ENCODE results near the gene GLB1L3.

- TF ChIP-seq, protein P1, sequence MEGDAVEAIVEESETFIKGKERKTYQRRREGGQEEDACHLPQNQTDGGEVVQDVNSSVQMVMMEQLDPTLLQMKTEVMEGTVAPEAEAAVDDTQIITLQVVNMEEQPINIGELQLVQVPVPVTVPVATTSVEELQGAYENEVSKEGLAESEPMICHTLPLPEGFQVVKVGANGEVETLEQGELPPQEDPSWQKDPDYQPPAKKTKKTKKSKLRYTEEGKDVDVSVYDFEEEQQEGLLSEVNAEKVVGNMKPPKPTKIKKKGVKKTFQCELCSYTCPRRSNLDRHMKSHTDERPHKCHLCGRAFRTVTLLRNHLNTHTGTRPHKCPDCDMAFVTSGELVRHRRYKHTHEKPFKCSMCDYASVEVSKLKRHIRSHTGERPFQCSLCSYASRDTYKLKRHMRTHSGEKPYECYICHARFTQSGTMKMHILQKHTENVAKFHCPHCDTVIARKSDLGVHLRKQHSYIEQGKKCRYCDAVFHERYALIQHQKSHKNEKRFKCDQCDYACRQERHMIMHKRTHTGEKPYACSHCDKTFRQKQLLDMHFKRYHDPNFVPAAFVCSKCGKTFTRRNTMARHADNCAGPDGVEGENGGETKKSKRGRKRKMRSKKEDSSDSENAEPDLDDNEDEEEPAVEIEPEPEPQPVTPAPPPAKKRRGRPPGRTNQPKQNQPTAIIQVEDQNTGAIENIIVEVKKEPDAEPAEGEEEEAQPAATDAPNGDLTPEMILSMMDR (tag by site-specific recombination; IDR thresholded peaks at IDR 0.05): no peak
- TF ChIP-seq ZNF416 (tag by site-specific recombination; IDR thresholded peaks at IDR 0.05) (no peak), ZNF776 (tag by site-specific recombination; IDR thresholded peaks at IDR 0.05; ENCODE audit: borderline replicate concordance) (no peak), ZNF747 (tag by site-specific recombination; IDR thresholded peaks at IDR 0.05) (no peak), ZNF19 (tag by site-specific recombination; IDR thresholded peaks at IDR 0.05; ENCODE audit: low read depth) (no peak), ZFP37 (tag by site-specific recombination; IDR thresholded peaks at IDR 0.05) (no peak)
These were observed 62.5 kb downstream of the GLB1L3 start for GRCh38 chr11:134338654-134339053.
